Thyroid gland (tissue), 4 donors: ENCODE measurements around the gene PLSCR5. TPM values are rescaled to one million over a fixed set of nuclear protein-coding genes. Genes with fewer than 3 reads are reported as not detected.

Experiments used
- DNase-seq, 2 donors: peaks; one replicate each; pipeline ENCODE4 v3.0.0-alpha.2; 2019
- H3K27ac ChIP-seq, 3 donors: fragments of 200-600 bp; sonication (generic); 1 replicate in 2 of 3; 2 replicates in 1 of 3; pipeline ENCODE4 v1.5.1; 2016 to 2019; ENCODE audit warnings: mild to moderate bottlenecking in 1 of 3, moderate library complexity in 1 of 3
- H3K27me3 ChIP-seq: fragments of 200-600 bp; sonication (generic); one replicate; pipeline ENCODE4 v1.5.1; 2019
- H3K36me3 ChIP-seq, 2 donors: fragments of 200-600 bp; sonication (generic); one replicate each; pipeline ENCODE4 v1.5.1; 2016 to 2019
- H3K4me1 ChIP-seq, 2 donors: fragments of 200-600 bp; sonication (generic); one replicate each; pipeline ENCODE4 v1.5.1; 2017 to 2019
- H3K4me3 ChIP-seq, 3 donors: fragments of 200-600 bp; sonication (generic); replicated peaks in 1 of 3; 1 replicate in 2 of 3; 2 replicates in 1 of 3; pipeline ENCODE4 v1.5.1; 2016; ENCODE audit warnings: mild to moderate bottlenecking in 1 of 3
- H3K9me3 ChIP-seq: fragments of 200-600 bp; sonication (generic); one replicate; pipeline ENCODE4 v1.5.1; 2017
- POLR2A ChIP-seq, 2 donors: fragments of 450-650 bp; IDR thresholded peaks; one replicate each; pipeline ENCODE4 v1.6.1; 2017; ENCODE audit warnings: antibody characterized with exemption in 2 of 2, mild to moderate bottlenecking in 2 of 2, moderate library complexity in 1 of 2
- WGBS, 2 donors: methylation state at CpG; one replicate each; pipeline ENCODE4 v1.1.5; 2017; 5-methylcytosine and 5-hydroxymethylcytosine counted together
- intact Hi-C: fragments of 100-400 bp; cut with DNase I; formaldehyde crosslinking; loops from one replicate; pipeline ENCODE4 v1.15.1; 2023
- total RNA-seq, 4 donors: library from RNA; depleted of rRNA; stranded (reverse); fragments of >200 nt; gene quantifications; one replicate each; pipeline ENCODE4 v1.2.3, GENCODE V29; 2016
- TF ChIP-seq, protein P1 (sequence below), 6 experiments: fragments of 200-600 bp in 3 of 6; fragments of 450-650 bp in 3 of 6; sonication (generic) in 3 of 6; IDR thresholded peaks; one replicate each; pipeline ENCODE4 v1.5.1; 2016 to 2019; ENCODE audit warnings: antibody characterized with exemption in 6 of 6, mild to moderate bottlenecking in 2 of 6, inconsistent platforms in 1 of 6, moderate library complexity in 1 of 6

PLSCR5 gene
- total RNA-seq, 4 donors from 2014 or later: not detected

- H3K9me3 ChIP-seq: no peaks in the 10 kb centered on the region
- no peak for TF ChIP-seq POLR2A (IDR thresholded peaks at IDR 0.05)
- TF ChIP-seq, protein P1, sequence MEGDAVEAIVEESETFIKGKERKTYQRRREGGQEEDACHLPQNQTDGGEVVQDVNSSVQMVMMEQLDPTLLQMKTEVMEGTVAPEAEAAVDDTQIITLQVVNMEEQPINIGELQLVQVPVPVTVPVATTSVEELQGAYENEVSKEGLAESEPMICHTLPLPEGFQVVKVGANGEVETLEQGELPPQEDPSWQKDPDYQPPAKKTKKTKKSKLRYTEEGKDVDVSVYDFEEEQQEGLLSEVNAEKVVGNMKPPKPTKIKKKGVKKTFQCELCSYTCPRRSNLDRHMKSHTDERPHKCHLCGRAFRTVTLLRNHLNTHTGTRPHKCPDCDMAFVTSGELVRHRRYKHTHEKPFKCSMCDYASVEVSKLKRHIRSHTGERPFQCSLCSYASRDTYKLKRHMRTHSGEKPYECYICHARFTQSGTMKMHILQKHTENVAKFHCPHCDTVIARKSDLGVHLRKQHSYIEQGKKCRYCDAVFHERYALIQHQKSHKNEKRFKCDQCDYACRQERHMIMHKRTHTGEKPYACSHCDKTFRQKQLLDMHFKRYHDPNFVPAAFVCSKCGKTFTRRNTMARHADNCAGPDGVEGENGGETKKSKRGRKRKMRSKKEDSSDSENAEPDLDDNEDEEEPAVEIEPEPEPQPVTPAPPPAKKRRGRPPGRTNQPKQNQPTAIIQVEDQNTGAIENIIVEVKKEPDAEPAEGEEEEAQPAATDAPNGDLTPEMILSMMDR (IDR thresholded peaks at IDR 0.05): no peak
- no peaks in the 10 kb centered on the region for H3K27me3 ChIP-seq
- H3K36me3 ChIP-seq: no peaks in the 10 kb centered on the region
- intact Hi-C loops: no loop called here
- no peaks in the 10 kb centered on the region for H3K4me1 ChIP-seq
- no peak overlapping the region for H3K4me3 ChIP-seq
- DNase-seq: no peak
- no peak overlapping the region for H3K27ac ChIP-seq
Observed at GRCh38 chr3:146628671-146629070, 23.5 kb upstream of the PLSCR5 start.

- Histone ChIP-seq H3K4me3 (no peak overlapping the region), H3K27me3 (no peaks in the 10 kb centered on the region), H3K36me3 (no peaks in the 10 kb centered on the region), H3K4me1 (no peaks in the 10 kb centered on the region), H3K9me3 (no peaks in the 10 kb centered on the region), H3K27ac (no peak overlapping the region)
- no peak for DNase-seq
- intact Hi-C loops: no loop called here
- 79 to 86% methylated on average over 8 of the region's 8 CpGs for WGBS, 2 donors
- TF ChIP-seq, protein P1 (IDR thresholded peaks at IDR 0.05): no peak
- TF ChIP-seq POLR2A (IDR thresholded peaks at IDR 0.05): no peak
Observed at GRCh38 chr3:146626403-146627122, 21.4 kb upstream of the PLSCR5 start.

DNA sequence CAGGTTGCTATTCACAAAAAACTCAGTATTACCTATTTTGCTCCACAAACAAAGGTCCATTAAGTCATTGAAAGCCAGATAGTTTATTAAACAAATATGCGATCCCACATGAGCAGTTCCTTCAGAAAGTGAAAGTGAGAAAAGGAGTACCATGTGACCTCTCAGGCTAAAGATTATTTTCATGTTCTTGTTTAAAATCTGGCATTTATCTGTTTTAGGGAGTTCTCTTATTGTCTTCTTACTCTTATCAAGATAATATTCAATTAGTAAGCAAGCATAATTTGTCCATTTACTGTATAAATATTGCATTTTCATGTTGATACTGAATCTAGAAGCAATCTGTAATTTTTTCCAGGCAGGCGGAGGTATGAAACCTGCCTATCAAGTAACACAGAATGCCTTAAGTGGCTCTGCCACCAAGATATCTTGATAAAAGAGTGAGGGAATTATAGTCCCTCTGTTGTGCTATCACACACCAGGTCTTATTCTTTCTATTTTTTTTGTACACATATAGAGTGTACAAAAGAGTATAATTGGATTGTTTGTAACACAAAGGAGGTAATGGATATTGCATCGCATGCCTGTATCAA lies 20.1 kb upstream of the PLSCR5 start:
- no peak for DNase-seq
- Histone ChIP-seq H3K9me3 (no peaks in the 10 kb centered on the region), H3K27me3 (no peaks in the 10 kb centered on the region), H3K36me3 (no peaks in the 10 kb centered on the region), H3K4me3 (peak overlapping the region in 2 of 3 donors; percentile 3 to 13), H3K27ac (no peak overlapping the region), H3K4me1 (no peaks in the 10 kb centered on the region)
- no peak for TF ChIP-seq POLR2A (IDR thresholded peaks at IDR 0.05)
- TF ChIP-seq, protein P1 (IDR thresholded peaks at IDR 0.05): no peak
- intact Hi-C loops: no loop called here
- 74 to 75% methylated on average over 3 of the region's 3 CpGs for WGBS, 2 donors

GRCh38 chr3:146621723-146622122 lies 16.6 kb upstream of the PLSCR5 start:
- Histone ChIP-seq H3K9me3 (no peaks in the 10 kb centered on the region), H3K27ac (no peak overlapping the region), H3K27me3 (no peaks in the 10 kb centered on the region), H3K4me3 (no peak overlapping the region), H3K36me3 (no peaks in the 10 kb centered on the region), H3K4me1 (no peaks in the 10 kb centered on the region)
- intact Hi-C loops: no loop called here
- no peak for TF ChIP-seq POLR2A (IDR thresholded peaks at IDR 0.05)
- TF ChIP-seq, protein P1 (IDR thresholded peaks at IDR 0.05): no peak
- no peak for DNase-seq

- WGBS, 2 donors: 89 to 90% methylated on average over 2 of the region's 2 CpGs
- Histone ChIP-seq H3K27ac (no peak overlapping the region), H3K4me1 (no peaks in the 10 kb centered on the region), H3K4me3 (no peak overlapping the region), H3K27me3 (no peaks in the 10 kb centered on the region), H3K9me3 (no peaks in the 10 kb centered on the region), H3K36me3 (no peaks in the 10 kb centered on the region)
- TF ChIP-seq POLR2A (IDR thresholded peaks at IDR 0.05): no peak
- TF ChIP-seq, protein P1 (IDR thresholded peaks at IDR 0.05): no peak
- intact Hi-C loops: no loop called here
- no peak for DNase-seq
Observed at GRCh38 chr3:146612015-146612414, 6.9 kb upstream of the PLSCR5 start.
